ENCODE results near the gene TECPR2.

DNA sequence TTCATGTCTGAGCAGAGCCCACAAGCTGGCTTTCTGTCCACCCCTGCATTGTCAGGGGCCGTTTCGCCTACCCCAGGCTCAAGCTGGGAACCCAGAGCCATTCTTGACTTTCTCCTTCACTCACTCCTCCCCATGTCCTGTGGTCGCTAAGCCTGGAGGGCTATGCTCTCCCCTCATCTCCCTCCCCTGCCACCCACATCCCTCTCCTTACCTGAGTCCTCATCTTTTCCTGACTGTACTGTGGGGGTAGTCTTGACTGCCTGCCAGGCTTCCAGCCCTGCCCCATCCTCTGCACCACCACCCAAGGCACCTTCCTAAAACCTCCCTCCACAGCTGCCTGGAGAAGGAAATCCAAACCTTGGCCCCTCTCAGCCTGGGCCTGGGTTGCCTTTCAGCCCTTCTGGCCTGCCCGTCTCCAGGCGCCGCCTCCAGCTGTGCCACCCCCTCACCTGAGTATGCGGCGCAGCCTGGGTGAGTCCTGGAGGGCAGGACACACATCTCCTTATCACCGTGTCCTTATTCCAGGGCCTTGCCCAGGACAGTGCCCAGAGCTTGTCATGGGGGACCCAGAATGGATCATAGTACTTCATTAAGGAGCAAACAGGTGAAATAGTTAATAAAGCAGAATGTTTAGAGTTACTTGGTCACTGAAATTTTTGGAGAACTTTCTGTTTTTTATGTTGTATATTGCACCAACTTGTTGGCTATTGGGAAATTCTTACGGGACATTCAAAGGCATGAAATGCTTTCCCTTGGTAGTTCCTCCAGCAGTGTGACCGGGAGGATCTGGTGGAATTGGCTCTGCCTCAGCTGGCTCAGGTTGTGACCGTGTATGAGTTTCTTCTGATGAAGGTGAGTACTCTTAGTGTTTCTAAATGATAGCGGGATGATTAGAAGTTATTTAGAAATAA is 28.7 kb upstream of the TECPR2 start:
- TF ChIP-seq ISL1 (CRISPR knock-in tag; IDR thresholded peaks at IDR 0.05), result no peak
- TF ChIP-seq GLIS3 (CRISPR knock-in tag; IDR thresholded peaks at IDR 0.05), result no peak
- no peak for TF ChIP-seq ZC3H10 (CRISPR knock-in tag; IDR thresholded peaks at IDR 0.05)
- TF ChIP-seq RARB (CRISPR knock-in tag; IDR thresholded peaks at IDR 0.05), result no peak

All from SK-N-SH treated with all-trans-retinoic acid at 6 μM for 48 hours (cell line).